GM12865 (cell line): ENCODE data around the gene TFRC.
"Not testable (repeated sequence)": the region's sequence is repeated elsewhere in the genome, so short reads cannot be mapped to it uniquely, and the experiment has no call there.

Source experiments
- DNase-seq: peaks from one replicate; pipeline ENCODE4 v3.0.0; 2010; ENCODE audit warnings: low read depth
- H3K4me3 ChIP-seq: 2 replicates; pipeline ENCODE4 v1.5.1; 2011; ENCODE audit warnings: mild to moderate bottlenecking, low read depth, low read length, control low read depth
- CTCF ChIP-seq: IDR thresholded peaks from 2 replicates; pipeline ENCODE4 v1.5.1; 2011; ENCODE audit warnings: low read length, control low read depth, low read depth, inconsistent platforms; ENCODE audit not compliant: insufficient read depth; ENCODE audit errors: missing control alignments

The TFRC gene

GRCh38 chr3:196121066-196121465 is 39.2 kb upstream of the TFRC start:
- DNase-seq: no peak
- H3K4me3 ChIP-seq: no peak overlapping the region
- no peak for TF ChIP-seq CTCF

GRCh38 chr3:196120291-196120951 is 38.5 kb upstream of the TFRC start:
- no peak for TF ChIP-seq CTCF
- peak; percentile 60 for DNase-seq
- no peak overlapping the region for H3K4me3 ChIP-seq

GRCh38 chr3:196117809-196118208 is 35.9 kb upstream of the TFRC start:
- no peak overlapping the region for H3K4me3 ChIP-seq
- peak; percentile 66 for DNase-seq
- no peak for TF ChIP-seq CTCF

- DNase-seq: peak; percentile 89
- TF ChIP-seq CTCF: no peak
- H3K4me3 ChIP-seq: peak overlapping the region; percentile 42
These were observed 33.8 kb upstream of the TFRC start for GRCh38 chr3:196115678-196116083.

- DNase-seq: peak; percentile 83
- no peak for TF ChIP-seq CTCF
- H3K4me3 ChIP-seq: no peak overlapping the region
These were observed 30.1 kb upstream of the TFRC start for GRCh38 chr3:196111939-196112386.

GRCh38 chr3:196108075-196108743 is 26.3 kb upstream of the TFRC start:
- no peak overlapping the region for H3K4me3 ChIP-seq
- TF ChIP-seq CTCF: no peak
- DNase-seq: no peak

- DNase-seq, H3K4me3 ChIP-seq: not testable (repeated sequence)
These were observed 22.8 kb upstream of the TFRC start for GRCh38 chr3:196104707-196105106.

- H3K4me3 ChIP-seq, DNase-seq: not testable (repeated sequence)
These were observed 16.6 kb upstream of the TFRC start for GRCh38 chr3:196098365-196098980.
